ENCODE measurements around the gene HS6ST3.

DNA sequence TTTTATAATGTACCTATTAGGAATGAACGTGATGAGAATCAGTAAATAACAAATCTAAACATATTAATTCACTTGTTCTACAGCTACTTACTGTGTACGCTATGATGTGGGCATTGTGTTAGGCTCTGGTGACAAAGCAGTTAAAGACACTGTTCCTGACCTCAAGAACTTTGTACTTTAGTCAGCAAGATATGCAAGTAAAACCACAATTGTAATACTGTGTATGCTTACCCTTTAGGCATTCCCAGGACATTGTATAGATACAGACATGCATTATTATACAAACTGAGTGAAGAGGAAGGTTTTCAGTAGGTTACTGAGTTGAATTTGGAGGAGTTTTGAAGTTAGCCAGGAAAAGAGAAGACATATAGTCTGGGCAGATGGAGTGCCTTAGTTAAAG lies 435.8 kb downstream of the HS6ST3 start:
- TF ChIP-seq RBM15 (IDR thresholded peaks at IDR 0.05; ENCODE audit: insufficient read depth, low read length): no peak
- TF ChIP-seq TEAD2 (tag; IDR thresholded peaks at IDR 0.05): no peak
- no peak for TF ChIP-seq STAT5B (CRISPR knock-in tag; IDR thresholded peaks at IDR 0.05)
- no peak for TF ChIP-seq IFI16 (CRISPR knock-in tag; IDR thresholded peaks at IDR 0.05)
- TF ChIP-seq POLR2A (conservative IDR thresholded peaks at IDR 0.05): no peak
- TF ChIP-seq, protein P1, sequence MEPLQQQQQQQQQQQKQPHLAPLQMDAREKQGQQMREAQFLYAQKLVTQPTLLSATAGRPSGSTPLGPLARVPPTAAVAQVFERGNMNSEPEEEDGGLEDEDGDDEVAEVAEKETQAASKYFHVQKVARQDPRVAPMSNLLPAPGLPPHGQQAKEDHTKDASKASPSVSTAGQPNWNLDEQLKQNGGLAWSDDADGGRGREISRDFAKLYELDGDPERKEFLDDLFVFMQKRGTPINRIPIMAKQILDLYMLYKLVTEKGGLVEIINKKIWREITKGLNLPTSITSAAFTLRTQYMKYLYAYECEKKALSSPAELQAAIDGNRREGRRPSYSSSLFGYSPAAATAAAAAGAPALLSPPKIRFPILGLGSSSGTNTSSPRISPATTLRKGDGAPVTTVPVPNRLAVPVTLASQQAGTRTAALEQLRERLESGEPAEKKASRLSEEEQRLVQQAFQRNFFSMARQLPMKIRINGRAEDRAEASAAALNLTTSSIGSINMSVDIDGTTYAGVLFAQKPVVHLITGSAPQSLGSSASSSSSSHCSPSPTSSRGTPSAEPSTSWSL (CRISPR knock-in tag; IDR thresholded peaks at IDR 0.05; ENCODE audit: borderline replicate concordance): no peak
